ENCODE measurements around the gene KRTAP5-11.
"Not testable (repeated sequence)": the region's sequence is repeated elsewhere in the genome, so short reads cannot be mapped to it uniquely, and the experiment has no call there.

Gene KRTAP5-11

GRCh38 chr11:71554996-71555395, 27.7 kb downstream of the KRTAP5-11 start:
- DNase-seq = no peak

DNA sequence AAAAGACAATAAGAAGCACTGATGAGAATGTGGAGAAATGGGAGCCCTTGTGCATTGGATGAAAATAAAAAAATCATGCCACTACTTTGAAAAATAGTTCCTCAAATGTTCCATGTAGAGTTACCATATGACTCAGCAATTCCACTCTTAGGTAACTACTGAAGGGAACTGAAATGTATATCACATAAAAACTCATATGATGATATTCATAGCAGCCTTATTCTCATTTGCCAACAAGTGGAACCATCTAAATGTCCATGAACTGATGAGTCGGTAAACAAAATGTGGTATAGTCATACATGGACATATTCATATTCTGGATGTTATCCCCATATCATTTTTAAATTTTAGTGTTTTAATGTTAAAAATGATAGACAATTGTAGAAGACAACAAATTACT, 31.0 kb downstream of the KRTAP5-11 start:
- no peak for DNase-seq

- DNase-seq = no peak
Observed at GRCh38 chr11:71548716-71549151, 33.9 kb downstream of the KRTAP5-11 start.

DNA sequence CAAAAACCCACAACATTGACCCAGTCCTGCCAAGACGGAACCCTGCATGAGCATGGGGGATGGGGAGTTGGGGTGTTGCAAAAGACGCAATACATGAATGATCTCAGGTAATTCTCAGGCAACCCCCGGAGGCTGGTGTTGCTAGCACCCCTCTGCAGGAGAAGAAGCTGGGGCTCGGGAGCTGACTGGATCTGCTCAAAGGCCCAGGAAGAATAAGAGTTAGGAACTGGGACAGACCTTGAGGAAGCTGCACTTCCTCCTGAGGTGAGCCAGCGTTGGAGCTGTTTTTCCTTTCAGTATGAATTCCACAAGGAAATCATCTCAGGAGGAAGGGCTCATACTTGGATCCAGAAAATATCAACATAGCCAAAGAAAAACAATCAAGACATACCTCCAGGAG, 34.6 kb downstream of the KRTAP5-11 start, which contains the start of gene KRTAP5-9:
KRTAP5-9 (plus strand) TSS at position 301 of the 400 bp plus-strand sequence. CDS start 238 bp downstream, outside the sequence.
- no peak for DNase-seq

DNA sequence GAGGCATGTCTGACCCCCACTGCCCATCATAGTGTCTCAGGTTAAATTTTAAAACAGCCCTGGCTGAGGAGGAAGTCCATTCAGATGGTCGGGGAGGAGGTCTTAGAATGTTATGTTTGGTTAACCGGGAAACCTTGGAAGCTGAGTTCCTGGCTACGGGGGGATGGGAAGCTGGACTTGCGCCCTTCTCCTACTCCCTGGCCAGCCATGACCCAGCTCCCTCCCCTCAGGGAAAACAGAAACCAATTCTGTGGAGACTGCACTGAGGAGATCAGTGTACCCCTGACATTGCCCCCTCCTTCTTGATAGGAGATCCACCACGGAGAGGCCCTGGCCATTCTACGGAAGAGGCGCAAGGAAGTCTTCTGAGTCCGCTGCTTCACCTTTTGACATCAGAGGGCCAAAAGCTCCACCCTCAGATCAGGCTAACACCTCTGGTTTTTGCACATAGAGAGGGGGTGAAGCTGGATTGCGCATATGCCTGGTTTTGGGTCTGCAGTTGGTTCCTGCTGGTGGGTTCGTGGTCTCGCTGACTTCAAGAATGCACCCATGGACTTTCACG, 37.2 kb downstream of the KRTAP5-11 start:
- no peak for DNase-seq

DNA sequence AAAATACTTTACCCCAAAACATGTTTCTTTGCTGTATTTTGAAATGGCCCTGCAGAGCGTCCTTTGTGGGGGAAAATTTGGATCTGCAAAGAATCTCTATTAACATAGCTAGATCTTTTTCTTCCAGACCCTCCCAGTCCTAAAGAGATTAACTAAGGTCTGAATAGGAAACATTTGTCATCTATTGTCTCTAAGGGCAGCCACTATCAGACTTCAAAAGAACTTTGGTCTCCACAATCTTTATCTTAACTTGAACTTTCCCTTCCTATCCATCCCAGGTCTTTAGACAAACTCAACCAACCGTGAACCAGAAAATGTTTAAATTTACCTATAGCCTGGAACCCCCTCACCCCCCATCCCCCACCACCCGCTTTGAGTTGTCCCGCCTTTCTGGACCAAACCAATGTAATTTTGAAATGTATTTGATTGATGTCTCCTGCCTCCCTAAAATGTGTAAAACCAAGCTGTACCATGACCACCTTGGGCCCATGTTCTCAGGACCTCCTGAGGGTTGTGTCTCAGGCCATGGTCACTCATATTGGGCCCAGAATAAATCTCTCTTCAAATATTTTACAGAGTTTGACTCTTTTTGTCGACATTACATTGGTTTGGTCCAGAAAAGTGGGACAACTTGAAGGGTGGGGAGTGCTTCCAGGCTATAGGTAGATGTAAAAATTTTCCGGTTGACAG, 38.0 kb downstream of the KRTAP5-11 start:
- no peak for DNase-seq

DNA sequence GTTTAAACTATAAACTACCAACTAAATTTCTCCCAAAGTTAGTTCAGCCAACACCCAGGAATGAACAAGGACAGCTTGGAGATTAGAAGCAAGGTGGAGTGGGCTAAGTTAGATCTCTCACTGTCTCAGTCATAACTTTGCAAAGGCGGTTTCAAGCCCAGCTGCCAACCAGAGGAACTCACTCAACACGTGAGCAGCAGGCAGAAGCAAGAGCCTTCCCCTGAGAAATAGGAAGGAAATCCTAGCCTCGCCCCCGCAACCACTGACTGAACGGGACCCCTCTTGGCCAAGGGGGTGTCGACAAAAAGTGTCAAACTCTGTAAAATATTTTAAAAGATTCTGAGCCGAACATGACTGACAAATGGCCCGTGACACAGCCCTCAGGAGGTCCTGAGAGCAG, 38.8 kb downstream of the KRTAP5-11 start:
- DNase-seq = no peak

DNA sequence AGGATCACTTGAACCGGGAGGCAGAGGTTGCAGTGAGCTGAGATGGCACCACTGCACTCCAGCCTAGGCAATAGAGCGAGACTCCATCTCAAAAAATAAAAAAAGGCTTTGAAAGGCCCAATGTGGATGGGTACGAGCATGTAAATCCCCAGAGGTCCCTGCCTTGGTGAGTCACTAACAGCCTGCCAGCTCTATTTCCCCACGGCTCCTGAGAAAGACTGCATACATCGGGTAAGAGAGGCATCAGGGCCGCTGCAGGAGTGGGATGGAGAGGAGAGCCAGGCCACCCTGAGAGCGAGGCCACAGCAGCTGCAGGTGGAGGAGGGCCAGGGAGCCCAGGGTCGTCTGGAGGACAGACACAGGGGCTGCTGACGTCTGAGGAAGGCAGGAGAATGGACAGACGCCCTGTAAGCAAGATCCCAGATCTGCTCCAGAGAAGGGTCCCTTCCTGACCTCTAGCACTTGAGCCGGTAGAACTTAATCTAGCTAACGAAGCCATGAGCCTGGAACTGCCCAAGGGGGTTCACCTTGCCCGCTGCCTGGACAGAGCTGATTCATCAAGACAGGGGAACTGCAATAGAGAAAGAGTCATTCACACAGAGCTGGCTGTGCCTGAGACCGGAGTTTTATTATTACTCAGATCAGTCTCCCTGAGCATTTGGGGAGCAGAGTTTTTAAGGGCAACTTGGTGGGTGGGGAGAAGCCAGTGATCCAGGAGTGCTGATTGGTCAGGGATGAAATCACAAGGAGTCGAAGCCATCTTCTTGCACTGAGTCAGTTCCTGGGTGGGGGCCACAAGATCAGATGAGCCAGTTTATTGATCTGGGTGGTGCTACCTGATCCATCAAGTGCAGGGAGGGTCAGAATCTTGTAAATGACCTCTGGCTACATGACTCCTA, 39.5 kb downstream of the KRTAP5-11 start:
- DNase-seq = no peak

GRCh38 chr11:71542382-71542781, 40.3 kb downstream of the KRTAP5-11 start:
- DNase-seq = no peak

DNA sequence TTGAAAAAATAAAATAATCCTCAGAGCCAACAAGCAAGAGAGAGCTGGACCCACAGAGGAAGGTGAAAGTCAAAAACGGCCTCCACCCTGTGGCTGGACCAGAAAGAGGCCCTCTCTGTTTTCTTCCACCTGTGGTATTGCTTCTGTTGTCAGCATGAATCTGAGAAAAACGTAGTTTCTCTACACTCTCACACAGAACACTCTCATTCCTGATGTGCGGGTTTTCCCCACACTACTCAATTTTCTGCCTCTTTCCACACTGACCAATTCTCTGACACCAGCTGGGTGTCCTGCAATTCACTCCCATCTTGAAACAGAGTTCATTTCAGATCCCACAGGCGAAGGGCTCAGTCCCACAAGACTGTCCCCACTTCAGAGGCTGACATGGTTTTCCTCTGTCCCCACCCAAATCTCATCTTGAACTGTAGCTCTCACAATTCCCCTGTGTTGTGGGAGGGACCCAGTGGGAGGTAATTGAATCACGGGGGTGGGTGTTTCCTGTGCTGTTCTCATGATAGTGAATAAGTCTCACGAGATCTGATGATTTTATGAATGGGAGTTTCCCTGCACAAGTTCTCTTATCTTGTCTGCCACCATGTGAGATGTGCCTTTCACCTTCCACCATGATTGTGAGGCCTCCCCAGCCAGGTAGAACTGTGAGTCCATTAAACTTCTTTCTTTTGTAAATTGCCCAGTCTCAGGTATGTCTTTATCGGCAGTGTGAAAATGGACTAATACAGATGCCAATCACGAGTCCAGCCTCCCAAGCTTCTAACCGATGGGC, 42.0 kb downstream of the KRTAP5-11 start:
- DNase-seq = not testable (repeated sequence)

DNA sequence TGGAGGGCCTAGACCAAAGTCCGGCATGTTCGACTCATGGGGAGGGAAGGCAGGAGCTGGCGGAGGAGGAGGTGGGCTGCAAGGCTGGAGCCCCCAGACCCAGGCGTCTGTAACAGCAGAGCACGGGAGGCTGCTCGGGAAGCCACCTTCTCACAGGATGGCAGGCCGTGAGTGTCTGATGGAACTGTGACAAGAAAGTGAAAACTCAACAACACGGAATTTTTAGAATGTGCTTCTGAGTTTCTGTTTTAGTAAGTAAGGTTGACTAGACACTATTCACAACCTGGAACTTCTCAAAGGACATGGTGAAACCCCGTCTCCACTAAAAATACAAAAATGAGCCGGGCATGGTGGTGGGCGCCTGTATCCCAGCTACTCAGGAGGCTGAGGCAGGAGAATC, 42.7 kb downstream of the KRTAP5-11 start:
- not testable (repeated sequence) for DNase-seq

DNA sequence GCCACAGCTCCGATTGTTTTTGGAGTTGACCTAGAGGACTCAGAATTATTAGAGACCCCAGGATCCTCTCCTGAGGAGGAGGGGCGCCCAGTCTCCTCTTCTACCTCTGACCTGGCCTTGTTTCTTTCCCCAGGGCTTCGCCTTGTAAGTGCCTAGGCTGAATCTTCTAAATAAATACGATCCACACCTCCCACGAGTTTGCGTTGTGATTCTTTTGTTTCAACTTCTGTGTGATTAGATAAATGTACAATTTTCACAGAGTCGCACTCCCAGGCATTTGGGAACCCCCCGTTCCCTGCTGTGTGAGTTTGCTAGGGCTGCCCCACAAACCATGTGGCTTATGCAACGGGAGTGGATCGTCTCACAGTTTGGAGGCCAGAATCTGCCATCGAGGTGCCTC, 43.7 kb downstream of the KRTAP5-11 start:
- DNase-seq = no peak

GRCh38 chr11:71538666-71538990, 44.0 kb downstream of the KRTAP5-11 start:
- no peak for DNase-seq

DNA sequence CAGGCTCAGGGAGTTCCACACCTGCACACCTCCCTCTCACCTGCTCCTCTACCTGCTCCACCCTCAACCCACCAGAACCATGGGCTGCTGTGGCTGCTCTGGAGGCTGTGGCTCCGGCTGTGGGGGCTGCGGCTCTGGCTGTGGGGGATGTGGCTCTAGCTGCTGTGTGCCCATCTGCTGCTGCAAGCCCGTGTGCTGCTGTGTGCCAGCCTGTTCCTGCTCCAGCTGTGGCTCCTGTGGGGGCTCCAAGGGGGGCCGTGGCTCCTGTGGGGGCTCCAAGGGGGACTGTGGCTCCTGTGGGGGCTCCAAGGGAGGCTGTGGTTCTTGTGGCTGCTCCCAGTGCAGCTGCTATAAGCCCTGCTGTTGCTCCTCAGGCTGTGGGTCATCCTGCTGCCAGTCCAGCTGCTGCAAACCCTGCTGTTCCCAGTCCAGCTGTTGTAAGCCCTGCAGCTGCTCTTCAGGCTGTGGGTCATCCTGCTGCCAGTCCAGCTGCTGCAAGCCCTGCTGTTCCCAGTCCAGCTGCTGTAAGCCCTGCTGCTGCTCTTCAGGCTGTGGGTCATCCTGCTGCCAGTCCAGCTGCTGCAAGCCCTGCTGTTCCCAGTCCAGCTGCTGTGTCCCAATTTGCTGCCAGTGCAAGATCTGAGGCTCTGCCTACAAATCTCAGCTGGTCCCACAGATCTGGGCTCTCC, 44.6 kb downstream of the KRTAP5-11 start, which contains the start of gene KRTAP5-8:
KRTAP5-8 (plus strand) TSS at position 49 of the 689 bp plus-strand sequence; CDS start at position 80, 31 bp downstream.
- DNase-seq = not testable (repeated sequence)

DNA sequence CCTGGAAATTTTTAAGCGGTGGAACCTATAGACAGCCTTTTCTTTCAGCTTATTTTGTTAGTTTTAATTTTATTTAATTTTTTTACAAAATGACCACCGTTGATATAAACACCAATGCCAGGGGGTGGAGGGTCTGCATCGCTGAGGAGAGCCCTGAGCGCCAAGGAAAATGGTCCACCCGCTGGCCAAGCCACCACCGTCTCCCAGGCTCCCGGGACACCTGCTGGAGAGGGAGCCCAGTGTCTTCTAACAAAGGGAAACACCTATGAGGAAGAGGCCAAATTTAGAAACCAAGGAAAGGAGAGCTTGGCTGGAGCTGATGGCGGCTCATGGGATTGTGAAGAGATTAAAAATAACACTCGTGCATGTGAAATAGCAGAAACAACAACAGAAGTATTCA, 45.1 kb downstream of the KRTAP5-11 start:
- DNase-seq = no peak

DNA sequence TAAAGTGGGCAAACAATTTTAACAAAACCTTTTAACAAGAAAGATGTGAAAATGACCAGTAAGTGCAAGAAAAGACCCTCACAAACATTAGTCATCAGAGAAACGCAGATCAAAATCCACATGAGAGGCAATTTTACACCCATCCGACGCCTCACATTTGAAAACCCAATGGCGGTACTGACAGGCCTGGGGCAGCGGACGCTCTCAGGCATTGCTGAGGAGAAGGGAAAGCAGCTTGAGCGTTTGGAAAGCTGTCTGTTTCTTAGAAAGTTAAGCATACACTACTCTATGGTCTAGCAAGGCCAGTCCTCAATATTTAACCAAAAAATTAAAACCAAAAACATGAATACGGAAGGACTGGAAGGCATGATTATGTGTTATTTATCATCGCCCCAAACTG, 46.9 kb downstream of the KRTAP5-11 start:
- DNase-seq = no peak

DNA sequence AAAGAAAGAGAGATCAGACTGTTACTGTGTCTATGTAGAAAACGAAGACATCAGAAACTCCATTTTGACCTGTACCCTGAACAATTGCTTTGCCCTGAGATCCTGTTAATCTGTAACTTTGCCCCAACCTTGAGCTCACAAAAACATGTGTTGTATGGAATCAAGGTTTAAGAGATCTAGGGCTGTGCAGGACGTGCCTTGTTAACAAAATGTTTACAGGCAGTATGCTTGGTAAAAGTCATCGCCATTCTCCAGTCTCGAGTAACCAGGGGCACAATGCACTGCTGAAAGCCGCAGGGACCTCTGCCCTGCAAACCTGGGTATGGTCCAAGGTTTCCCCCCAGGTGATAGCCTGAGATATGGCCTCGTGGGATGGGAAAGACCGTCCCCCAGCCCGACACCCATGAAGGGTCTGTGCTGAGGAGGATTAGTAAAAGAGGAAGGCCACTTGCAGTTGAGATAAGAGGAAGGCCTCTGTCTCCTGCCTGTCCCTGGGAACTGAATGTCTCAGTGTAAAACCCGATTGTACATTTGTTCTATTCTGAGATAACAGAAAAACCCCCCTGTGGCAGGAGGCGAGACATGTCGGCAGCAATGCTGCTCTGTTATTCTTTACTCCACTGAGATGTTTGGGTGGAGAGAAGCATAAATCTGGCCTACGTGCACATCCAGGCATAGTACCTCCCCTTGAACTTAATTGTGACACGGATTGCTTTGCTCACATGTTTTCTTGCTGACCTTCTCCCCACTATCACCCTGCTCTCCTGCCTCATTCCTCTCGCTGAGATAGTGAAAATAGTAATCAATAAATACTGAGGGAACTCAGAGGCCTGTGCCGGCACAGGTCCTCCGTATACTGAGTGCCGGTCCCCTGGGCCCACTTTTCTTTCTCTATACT, 47.7 kb downstream of the KRTAP5-11 start:
- not testable (repeated sequence) for DNase-seq

DNA sequence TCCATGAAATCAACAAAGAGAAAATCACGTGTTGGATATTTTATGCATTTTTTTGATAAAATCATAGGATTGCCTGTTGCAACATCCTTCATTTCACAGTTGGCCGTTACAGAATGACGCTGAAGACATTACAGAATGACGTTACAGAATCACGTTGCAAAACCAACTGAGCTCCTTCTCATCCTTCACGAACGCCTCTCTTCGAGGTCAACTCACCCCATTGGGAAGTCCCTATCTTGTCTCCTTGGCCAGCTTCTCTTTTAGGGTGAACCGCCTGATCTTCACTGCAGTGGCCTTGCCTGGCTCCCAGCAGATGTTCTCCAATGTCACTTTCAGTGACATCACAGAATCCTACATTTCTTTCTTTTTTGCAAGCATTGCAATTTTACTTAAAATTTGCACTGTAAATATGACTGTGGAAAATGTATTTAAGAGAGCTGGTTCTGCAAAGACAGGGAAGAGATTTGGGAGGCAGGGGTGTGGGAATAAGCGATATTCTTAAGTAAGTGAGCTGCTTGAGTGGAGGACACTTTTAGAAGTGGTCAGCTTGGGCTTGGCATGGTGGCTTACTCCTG, 50.6 kb downstream of the KRTAP5-11 start:
- DNase-seq = no peak

Measured in activated effector memory CD4-positive, alpha-beta T cell treated with Interleukin-2 at 50 U/mL for 16 hours (primary cell).